Measurements from ENCODE around the gene C4orf50. TPM values are rescaled to one million over a fixed set of nuclear protein-coding genes. Genes with fewer than 3 reads are reported as not detected.
A peak's percentile ranks its signal among the peaks of the same experiment; 100 is the strongest.

Gene C4orf50
- total RNA-seq, 4 donors from 2014 or later = under 0.01 to 0.19 (median 0.09) TPM; not detected in 1

GRCh38 chr4:6001680-6002491, 16.3 kb downstream of the C4orf50 start:
- ATAC-seq (ENCODE audit: low FRiP score) (no peak), DNase-seq (ENCODE audit: low spot score) (no peak)
- no peak for TF ChIP-seq CTCF (IDR thresholded peaks at IDR 0.05)

- DNase-seq (ENCODE audit: low spot score) (no peak), ATAC-seq (ENCODE audit: low FRiP score) (no peak)
- TF ChIP-seq CTCF (IDR thresholded peaks at IDR 0.05) = no peak
Measured at GRCh38 chr4:5999830-6000365, 18.3 kb downstream of the C4orf50 start.

GRCh38 chr4:5999356-5999755, 18.9 kb downstream of the C4orf50 start:
- no peak for DNase-seq (ENCODE audit: low spot score)
- no peak for TF ChIP-seq CTCF (IDR thresholded peaks at IDR 0.05)
- ATAC-seq (ENCODE audit: low FRiP score) = no peak

GRCh38 chr4:5998333-5998936, 19.8 kb downstream of the C4orf50 start:
- TF ChIP-seq CTCF (IDR thresholded peaks at IDR 0.05) = peak in 1 of 3 donors; percentile 34
- ATAC-seq (ENCODE audit: low FRiP score) (peak; percentile 62), DNase-seq (ENCODE audit: low spot score) (no peak)

GRCh38 chr4:5996641-5997040, 21.6 kb downstream of the C4orf50 start:
- TF ChIP-seq CTCF (IDR thresholded peaks at IDR 0.05) = no peak
- ATAC-seq (ENCODE audit: low FRiP score) = no peak
- DNase-seq (ENCODE audit: low spot score) = no peak

GRCh38 chr4:5995901-5996623, 22.2 kb downstream of the C4orf50 start:
- TF ChIP-seq CTCF (IDR thresholded peaks at IDR 0.05) = no peak
- ATAC-seq (ENCODE audit: low FRiP score) (no peak), DNase-seq (ENCODE audit: low spot score) (no peak)
